ENCODE measurements around the gene C1orf122.

Gene C1orf122

GRCh38 chr1:37839676-37840075, 32.1 kb downstream of the C1orf122 start:
- no peak overlapping the region for H3K4me3 Mint-ChIP-seq
- H3K4me1 Mint-ChIP-seq, result peaks cover 20% of the 10 kb centered on the region
- no peak overlapping the region for H3K27ac Mint-ChIP-seq (ENCODE audit: low read depth)
- no peaks in the 10 kb centered on the region for H3K27me3 Mint-ChIP-seq
- ATAC-seq (replicated peaks; ENCODE audit: extremely low read depth, poor library complexity, severe bottlenecking), result no peak
- no peaks in the 10 kb centered on the region for H3K9me3 Mint-ChIP-seq
- no peak for DNase-seq (ENCODE audit: low spot score in 2 of 2)
- peaks cover 37% of the 10 kb centered on the region for H3K36me3 Mint-ChIP-seq (ENCODE audit: insufficient read depth)

- Mint-ChIP-seq H3K4me1 (peaks cover 28% of the 10 kb centered on the region), H3K27ac (ENCODE audit: low read depth) (no peak overlapping the region), H3K27me3 (no peaks in the 10 kb centered on the region), H3K36me3 (ENCODE audit: insufficient read depth) (peaks cover 36% of the 10 kb centered on the region), H3K9me3 (no peaks in the 10 kb centered on the region), H3K4me3 (no peak overlapping the region)
- DNase-seq (ENCODE audit: low spot score in 2 of 2) (no peak), ATAC-seq (replicated peaks; ENCODE audit: extremely low read depth, poor library complexity, severe bottlenecking) (no peak)
These were observed 33.1 kb downstream of the C1orf122 start for GRCh38 chr1:37840711-37841110.

GRCh38 chr1:37841652-37842051, 34.1 kb downstream of the C1orf122 start:
- no peak overlapping the region for H3K27ac Mint-ChIP-seq (ENCODE audit: low read depth)

GRCh38 chr1:37844536-37844935, 36.9 kb downstream of the C1orf122 start:
- peaks cover 43% of the 10 kb centered on the region for H3K4me1 Mint-ChIP-seq
- no peak overlapping the region for H3K4me3 Mint-ChIP-seq
- peaks cover 14% of the 10 kb centered on the region for H3K36me3 Mint-ChIP-seq (ENCODE audit: insufficient read depth)
- ATAC-seq (replicated peaks; ENCODE audit: extremely low read depth, poor library complexity, severe bottlenecking) (no peak), DNase-seq (ENCODE audit: low spot score in 2 of 2) (no peak)
- no peak overlapping the region for H3K27ac Mint-ChIP-seq (ENCODE audit: low read depth)
- no peaks in the 10 kb centered on the region for H3K9me3 Mint-ChIP-seq
- H3K27me3 Mint-ChIP-seq, result no peaks in the 10 kb centered on the region

More at GRCh38 chr1:37841652-37842051, 34.1 kb downstream of the C1orf122 start:
- DNase-seq (ENCODE audit: low spot score in 2 of 2) (no peak), ATAC-seq (replicated peaks; ENCODE audit: extremely low read depth, poor library complexity, severe bottlenecking) (no peak)
- H3K36me3 Mint-ChIP-seq (ENCODE audit: insufficient read depth), result peaks cover 33% of the 10 kb centered on the region
- no peaks in the 10 kb centered on the region for H3K9me3 Mint-ChIP-seq
- peaks cover 34% of the 10 kb centered on the region for H3K4me1 Mint-ChIP-seq
- no peak overlapping the region for H3K4me3 Mint-ChIP-seq
- no peaks in the 10 kb centered on the region for H3K27me3 Mint-ChIP-seq

- H3K27ac Mint-ChIP-seq (ENCODE audit: low read depth), result peak overlapping the region; percentile 7
These were observed 37.6 kb downstream of the C1orf122 start for GRCh38 chr1:37845049-37845646.

GRCh38 chr1:37845786-37846185, 38.2 kb downstream of the C1orf122 start:
- no peaks in the 10 kb centered on the region for H3K27me3 Mint-ChIP-seq
- no peaks in the 10 kb centered on the region for H3K9me3 Mint-ChIP-seq
- H3K4me3 Mint-ChIP-seq, result no peak overlapping the region
- H3K36me3 Mint-ChIP-seq (ENCODE audit: insufficient read depth), result peaks cover 8% of the 10 kb centered on the region
- ATAC-seq (replicated peaks; ENCODE audit: extremely low read depth, poor library complexity, severe bottlenecking) (no peak), DNase-seq (ENCODE audit: low spot score in 2 of 2) (no peak)
- no peak overlapping the region for H3K27ac Mint-ChIP-seq (ENCODE audit: low read depth)
- H3K4me1 Mint-ChIP-seq, result peaks cover 43% of the 10 kb centered on the region

More at GRCh38 chr1:37845049-37845646, 37.6 kb downstream of the C1orf122 start:
- Mint-ChIP-seq H3K36me3 (ENCODE audit: insufficient read depth) (peaks cover 9% of the 10 kb centered on the region), H3K27me3 (no peaks in the 10 kb centered on the region), H3K9me3 (no peaks in the 10 kb centered on the region), H3K4me3 (no peak overlapping the region), H3K4me1 (peaks cover 43% of the 10 kb centered on the region)
- no peak for DNase-seq (ENCODE audit: low spot score in 2 of 2)
- ATAC-seq (replicated peaks; ENCODE audit: extremely low read depth, poor library complexity, severe bottlenecking), result no peak

- H3K4me1 Mint-ChIP-seq, result peaks cover 43% of the 10 kb centered on the region
- ATAC-seq (replicated peaks; ENCODE audit: extremely low read depth, poor library complexity, severe bottlenecking) (no peak), DNase-seq (ENCODE audit: low spot score in 2 of 2) (no peak)
- peaks cover 8% of the 10 kb centered on the region for H3K36me3 Mint-ChIP-seq (ENCODE audit: insufficient read depth)
- no peaks in the 10 kb centered on the region for H3K27me3 Mint-ChIP-seq
- peak overlapping the region; percentile 73 for H3K27ac Mint-ChIP-seq (ENCODE audit: low read depth)
- no peaks in the 10 kb centered on the region for H3K9me3 Mint-ChIP-seq
- H3K4me3 Mint-ChIP-seq, result peak overlapping the region; percentile 21
These were observed 39.2 kb downstream of the C1orf122 start for GRCh38 chr1:37846647-37847339.

GRCh38 chr1:37849480-37849879, 41.9 kb downstream of the C1orf122 start:
- Mint-ChIP-seq H3K36me3 (ENCODE audit: insufficient read depth) (peaks cover 16% of the 10 kb centered on the region), H3K9me3 (no peaks in the 10 kb centered on the region), H3K4me1 (peaks cover 30% of the 10 kb centered on the region), H3K4me3 (no peak overlapping the region), H3K27ac (ENCODE audit: low read depth) (no peak overlapping the region), H3K27me3 (no peaks in the 10 kb centered on the region)
- no peak for ATAC-seq (replicated peaks; ENCODE audit: extremely low read depth, poor library complexity, severe bottlenecking)
- no peak for DNase-seq (ENCODE audit: low spot score in 2 of 2)

GRCh38 chr1:37850352-37850955, 42.9 kb downstream of the C1orf122 start:
- Mint-ChIP-seq H3K4me3 (no peak overlapping the region), H3K36me3 (ENCODE audit: insufficient read depth) (peaks cover 13% of the 10 kb centered on the region), H3K4me1 (peaks cover 30% of the 10 kb centered on the region), H3K9me3 (no peaks in the 10 kb centered on the region), H3K27me3 (no peaks in the 10 kb centered on the region), H3K27ac (ENCODE audit: low read depth) (no peak overlapping the region)
- no peak for ATAC-seq (replicated peaks; ENCODE audit: extremely low read depth, poor library complexity, severe bottlenecking)
- no peak for DNase-seq (ENCODE audit: low spot score in 2 of 2)

GRCh38 chr1:37851262-37851661, 43.7 kb downstream of the C1orf122 start:
- peaks cover 15% of the 10 kb centered on the region for H3K36me3 Mint-ChIP-seq (ENCODE audit: insufficient read depth)
- ATAC-seq (replicated peaks; ENCODE audit: extremely low read depth, poor library complexity, severe bottlenecking) (no peak), DNase-seq (ENCODE audit: low spot score in 2 of 2) (no peak)
- H3K9me3 Mint-ChIP-seq, result no peaks in the 10 kb centered on the region
- peaks cover 28% of the 10 kb centered on the region for H3K4me1 Mint-ChIP-seq
- no peaks in the 10 kb centered on the region for H3K27me3 Mint-ChIP-seq
- H3K4me3 Mint-ChIP-seq, result no peak overlapping the region
- no peak overlapping the region for H3K27ac Mint-ChIP-seq (ENCODE audit: low read depth)

- Mint-ChIP-seq H3K36me3 (ENCODE audit: insufficient read depth) (peaks cover 16% of the 10 kb centered on the region), H3K4me3 (no peak overlapping the region), H3K9me3 (no peaks in the 10 kb centered on the region), H3K27ac (ENCODE audit: low read depth) (no peak overlapping the region), H3K27me3 (no peaks in the 10 kb centered on the region), H3K4me1 (peaks cover 22% of the 10 kb centered on the region)
- ATAC-seq (replicated peaks; ENCODE audit: extremely low read depth, poor library complexity, severe bottlenecking) (no peak), DNase-seq (ENCODE audit: low spot score in 2 of 2) (no peak)
These were observed 44.2 kb downstream of the C1orf122 start for GRCh38 chr1:37851782-37852210.

- Mint-ChIP-seq H3K36me3 (ENCODE audit: insufficient read depth) (peaks cover 23% of the 10 kb centered on the region), H3K4me1 (peaks cover 24% of the 10 kb centered on the region), H3K9me3 (no peaks in the 10 kb centered on the region), H3K27me3 (no peaks in the 10 kb centered on the region), H3K27ac (ENCODE audit: low read depth) (no peak overlapping the region), H3K4me3 (no peak overlapping the region)
- ATAC-seq (replicated peaks; ENCODE audit: extremely low read depth, poor library complexity, severe bottlenecking) (no peak), DNase-seq (ENCODE audit: low spot score in 2 of 2) (no peak)
These were observed 45.6 kb downstream of the C1orf122 start for GRCh38 chr1:37853157-37853556.

- Mint-ChIP-seq H3K4me1 (peaks cover 24% of the 10 kb centered on the region), H3K4me3 (no peak overlapping the region), H3K27ac (ENCODE audit: low read depth) (no peak overlapping the region), H3K36me3 (ENCODE audit: insufficient read depth) (peaks cover 26% of the 10 kb centered on the region), H3K9me3 (no peaks in the 10 kb centered on the region), H3K27me3 (no peaks in the 10 kb centered on the region)
- ATAC-seq (replicated peaks; ENCODE audit: extremely low read depth, poor library complexity, severe bottlenecking) (no peak), DNase-seq (ENCODE audit: low spot score in 2 of 2) (no peak)
These were observed 46.8 kb downstream of the C1orf122 start for GRCh38 chr1:37854406-37854805.

Measured in central memory CD8-positive, alpha-beta T cell (primary cell).